SU-DHL-6 (cell line): ENCODE results near the gene B3GAT2.

ENCODE experiments used
- EZH2phosphoT487 ChIP-seq: fragments of 200-600 bp; sonication (generic), shearing (Covaris generic); conservative IDR thresholded peaks from 2 replicates; pipeline ENCODE4 v1.6.1; 2018; ENCODE audit warnings: mild to moderate bottlenecking, antibody characterized with exemption, low read length, moderate library complexity, mixed read lengths
- TF ChIP-seq, protein P1 (sequence below): fragments of 200-600 bp; sonication (generic); IDR thresholded peaks from one replicate; pipeline ENCODE4 v1.5.1; 2017; ENCODE audit warnings: antibody characterized with exemption, mild to moderate bottlenecking, low read length, moderate library complexity; ENCODE audit not compliant: insufficient read depth, poor library complexity, severe bottlenecking

DNA sequence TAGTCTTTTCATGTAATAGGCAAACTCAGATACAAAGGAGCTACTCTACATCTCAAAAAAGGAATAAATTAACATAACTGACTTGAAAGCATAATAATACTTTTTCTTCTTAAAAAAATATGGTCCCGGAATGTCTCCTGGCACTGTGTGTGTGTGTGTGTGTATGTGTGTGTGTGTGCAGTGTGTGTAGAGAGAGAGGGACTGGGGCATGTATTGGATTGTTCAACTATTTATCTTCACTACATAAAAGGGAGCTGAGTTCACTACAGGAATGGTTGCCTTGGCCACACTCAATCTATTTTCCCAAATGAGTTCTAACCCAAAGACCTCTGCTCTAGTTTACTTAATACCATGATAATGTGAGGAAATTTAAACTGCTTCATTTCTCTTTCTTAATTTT is 51.1 kb downstream of the B3GAT2 start:
- TF ChIP-seq, protein P1, sequence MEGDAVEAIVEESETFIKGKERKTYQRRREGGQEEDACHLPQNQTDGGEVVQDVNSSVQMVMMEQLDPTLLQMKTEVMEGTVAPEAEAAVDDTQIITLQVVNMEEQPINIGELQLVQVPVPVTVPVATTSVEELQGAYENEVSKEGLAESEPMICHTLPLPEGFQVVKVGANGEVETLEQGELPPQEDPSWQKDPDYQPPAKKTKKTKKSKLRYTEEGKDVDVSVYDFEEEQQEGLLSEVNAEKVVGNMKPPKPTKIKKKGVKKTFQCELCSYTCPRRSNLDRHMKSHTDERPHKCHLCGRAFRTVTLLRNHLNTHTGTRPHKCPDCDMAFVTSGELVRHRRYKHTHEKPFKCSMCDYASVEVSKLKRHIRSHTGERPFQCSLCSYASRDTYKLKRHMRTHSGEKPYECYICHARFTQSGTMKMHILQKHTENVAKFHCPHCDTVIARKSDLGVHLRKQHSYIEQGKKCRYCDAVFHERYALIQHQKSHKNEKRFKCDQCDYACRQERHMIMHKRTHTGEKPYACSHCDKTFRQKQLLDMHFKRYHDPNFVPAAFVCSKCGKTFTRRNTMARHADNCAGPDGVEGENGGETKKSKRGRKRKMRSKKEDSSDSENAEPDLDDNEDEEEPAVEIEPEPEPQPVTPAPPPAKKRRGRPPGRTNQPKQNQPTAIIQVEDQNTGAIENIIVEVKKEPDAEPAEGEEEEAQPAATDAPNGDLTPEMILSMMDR: no peak
- no peak for TF ChIP-seq EZH2phosphoT487
